CD4-positive, alpha-beta T cell treated with Interleukin-6 for 4 hours (primary cell): ENCODE data around the gene CD300LG.

ENCODE experiments used
- DNase-seq: peaks from one replicate; pipeline ENCODE4 v3.0.0-alpha.2; 2020; ENCODE audit warnings: mixed read lengths

CD300LG gene

DNA sequence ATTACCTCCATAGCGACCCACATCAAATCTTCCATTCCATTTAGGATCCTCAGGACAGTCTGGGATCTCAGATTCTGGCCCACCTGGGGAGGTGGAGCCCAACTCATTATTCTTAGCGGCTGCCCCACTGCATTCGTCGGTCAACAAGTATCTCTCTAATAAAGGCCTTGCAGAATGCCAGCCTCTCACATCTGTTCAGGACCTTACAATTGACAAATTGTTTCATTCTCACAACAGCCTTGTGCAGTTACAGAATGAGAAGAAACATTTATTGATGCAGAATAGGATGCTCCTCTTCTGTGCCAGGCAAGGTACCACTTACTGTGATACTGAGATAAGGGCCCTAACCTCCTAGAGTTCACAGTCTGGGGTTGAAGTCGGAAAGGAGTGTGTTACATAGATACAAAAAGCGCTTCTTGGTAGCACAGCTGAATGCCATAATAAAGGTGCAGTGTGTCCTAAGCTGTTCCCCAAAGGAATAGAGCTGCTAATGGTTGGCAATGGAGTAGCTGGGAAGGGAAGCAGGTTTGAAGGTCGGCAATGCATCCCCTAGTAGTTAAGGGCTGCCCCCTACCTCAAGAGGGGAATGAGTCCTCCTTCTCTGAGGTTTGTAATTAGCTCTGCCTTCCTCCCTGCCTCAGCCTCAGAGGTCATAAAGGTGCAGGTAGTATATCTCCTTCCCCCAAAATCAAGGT, 62.7 kb downstream of the CD300LG start:
- DNase-seq: no peak

GRCh38 chr17:43911904-43912303, 64.9 kb downstream of the CD300LG start:
- no peak for DNase-seq

DNA sequence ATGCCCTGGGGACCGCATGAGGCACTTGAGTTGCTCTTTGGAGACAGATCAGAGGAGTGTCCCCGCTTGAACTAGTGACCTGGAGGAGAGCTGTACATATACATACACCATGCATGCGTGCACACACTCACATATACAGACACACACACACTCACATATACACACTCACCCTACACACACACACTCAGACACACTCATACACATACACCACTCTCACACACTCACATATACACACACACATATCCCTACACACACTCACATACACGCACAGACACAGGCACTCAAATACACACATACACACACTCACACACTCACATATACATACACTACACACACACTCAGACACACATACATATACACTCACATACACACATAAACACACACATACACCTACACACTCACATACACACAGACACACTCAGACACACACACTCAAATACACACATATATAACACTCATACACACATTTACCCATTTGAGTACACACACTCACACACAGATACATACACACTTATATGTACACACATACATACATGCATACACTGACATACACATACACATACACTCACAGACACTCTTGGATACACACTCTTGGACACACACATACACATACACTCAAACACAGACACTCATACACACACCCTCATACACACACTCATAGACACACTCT, 65.8 kb downstream of the CD300LG start:
- no peak for DNase-seq
